ENCODE data around the gene AHSP.
A peak's percentile ranks its signal among the peaks of the same experiment; 100 is the strongest.
"Not testable (repeated sequence)": the region's sequence is repeated elsewhere in the genome, so short reads cannot be mapped to it uniquely, and the experiment has no call there.

AHSP gene

DNA sequence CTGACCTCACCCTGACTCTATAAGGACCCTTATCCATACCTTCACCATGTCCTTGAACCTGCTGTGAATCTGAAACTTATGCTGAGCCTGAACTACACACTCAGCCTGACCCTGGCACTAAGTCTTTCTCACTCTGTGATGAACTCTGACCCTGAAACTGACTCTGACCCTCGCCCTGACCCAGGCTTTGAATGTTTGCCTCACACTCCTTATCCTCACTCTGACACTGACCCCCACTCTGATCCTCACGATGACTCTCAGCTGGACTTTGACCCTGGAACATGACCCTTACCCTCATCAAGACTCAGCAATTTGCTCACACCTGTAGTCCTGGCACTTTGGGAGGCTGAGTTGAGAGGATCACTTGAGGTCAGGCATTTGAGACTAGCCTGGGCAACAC is 4.4 kb downstream of the AHSP start:
- DNase-seq = no peak

GRCh38 chr16:31532896-31533295 is 5.2 kb downstream of the AHSP start:
- DNase-seq = no peak

DNA sequence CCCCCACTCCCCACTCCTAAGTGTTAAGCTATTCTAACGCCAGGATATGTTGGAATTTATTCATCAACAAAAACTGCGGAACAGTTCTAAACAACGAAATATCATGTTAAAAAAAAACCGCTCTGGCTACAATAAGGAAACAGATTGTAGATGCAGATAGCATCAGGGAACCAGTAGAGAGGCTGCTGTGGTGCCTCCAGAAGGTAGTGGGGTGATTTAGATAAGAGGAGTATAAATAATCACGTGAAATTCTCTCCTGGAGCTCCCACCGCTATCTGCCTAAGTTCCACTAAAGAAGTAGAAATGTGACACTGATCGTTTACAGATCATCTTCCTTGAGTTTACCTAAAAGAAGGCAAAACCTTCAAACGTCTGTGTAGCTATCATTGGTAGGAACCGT is 8.0 kb downstream of the AHSP start:
- no peak for DNase-seq

- DNase-seq = no peak
These were observed 9.2 kb downstream of the AHSP start for GRCh38 chr16:31536804-31537361.

DNA sequence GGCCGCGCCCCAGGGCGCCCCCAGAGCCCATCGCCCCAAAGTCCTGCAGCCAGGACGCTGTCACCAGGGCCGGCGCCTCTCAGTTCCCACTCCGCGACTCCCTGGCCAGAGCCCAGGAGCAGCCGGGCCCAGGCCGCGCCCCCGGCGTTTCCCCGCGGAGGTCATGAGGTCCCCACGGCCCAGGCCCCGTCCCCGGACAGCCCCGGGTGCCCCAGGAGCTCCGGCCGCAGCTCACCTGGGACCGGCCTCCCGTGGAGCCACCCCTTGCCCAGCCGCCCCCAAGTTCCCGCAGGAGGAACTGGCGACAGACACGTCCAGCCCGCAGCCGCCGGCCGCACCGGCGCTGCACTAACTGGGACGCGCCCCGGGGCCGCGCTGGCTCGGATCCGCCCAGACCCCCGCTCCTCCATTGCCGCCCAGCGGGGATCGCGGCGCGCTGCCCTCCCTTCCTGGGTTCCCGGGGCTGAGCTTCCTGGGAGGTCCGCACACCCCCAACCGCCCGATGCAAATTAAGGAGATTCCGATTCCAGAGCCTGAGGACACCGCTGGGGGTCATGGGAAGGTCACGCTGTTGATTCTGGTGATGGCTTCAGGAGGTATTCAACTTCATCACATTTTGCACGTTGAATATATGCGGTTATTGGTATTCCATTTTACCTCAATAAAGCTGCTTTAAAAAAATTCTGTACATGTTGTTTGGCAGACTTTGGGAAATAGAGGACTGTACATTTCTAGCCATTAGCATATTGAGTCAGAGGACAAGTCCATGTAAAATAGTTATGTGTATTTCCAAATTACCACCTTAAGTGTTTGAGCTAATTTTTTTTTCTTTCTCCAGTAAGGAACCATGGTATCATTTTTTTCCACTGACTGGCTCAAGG is 9.9 kb downstream of the AHSP start:
- DNase-seq = no peak

GRCh38 chr16:31538243-31538598 is 10.5 kb downstream of the AHSP start:
- not testable (repeated sequence) for DNase-seq

DNA sequence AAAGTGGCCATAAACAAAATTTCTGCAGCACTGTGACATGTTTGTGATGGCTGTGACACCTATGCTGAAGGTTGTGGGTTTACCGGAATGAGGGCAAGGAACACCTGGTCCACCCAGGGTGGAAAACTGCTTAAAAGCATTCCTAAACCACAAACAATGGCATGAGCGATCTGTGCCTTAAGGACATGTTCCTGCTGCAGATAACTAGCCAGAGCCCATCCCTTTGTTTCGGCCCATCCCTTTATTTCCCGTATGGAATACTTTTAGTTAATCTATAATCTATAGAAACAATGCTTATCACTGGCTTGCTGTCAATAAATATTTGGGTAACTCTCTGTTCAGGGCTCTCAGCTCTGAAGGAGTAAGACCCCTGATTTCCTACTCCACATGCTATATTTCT is 12.1 kb downstream of the AHSP start:
- not testable (repeated sequence) for DNase-seq

GRCh38 chr16:31542763-31543162 is 15.1 kb downstream of the AHSP start:
- no peak for DNase-seq

- DNase-seq = no peak
These were observed 33.9 kb downstream of the AHSP start for GRCh38 chr16:31561426-31562233.

- DNase-seq = peak; percentile 3
These were observed 41.1 kb downstream of the AHSP start for GRCh38 chr16:31568577-31569359.

DNA sequence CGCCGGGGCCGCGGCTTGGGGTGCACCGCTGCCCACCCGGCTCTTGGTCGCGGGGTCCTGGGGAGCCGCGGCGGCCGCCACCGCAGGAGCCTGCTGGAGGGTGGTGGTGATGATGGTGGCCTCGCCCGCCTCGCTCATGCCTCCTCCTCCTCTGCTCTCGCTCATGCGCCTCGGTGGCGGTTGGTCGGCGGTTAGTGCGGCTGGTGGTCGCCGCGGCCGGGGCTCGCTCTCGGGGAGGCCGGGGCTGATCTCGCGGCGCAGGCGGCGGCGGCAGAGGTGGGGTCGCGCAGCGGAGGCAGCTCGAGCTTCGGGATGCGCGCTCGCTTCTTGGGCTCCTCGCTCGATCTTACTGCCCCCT is 41.6 kb downstream of the AHSP start:
- DNase-seq = no peak

- no peak for DNase-seq
These were observed 45.1 kb downstream of the AHSP start for GRCh38 chr16:31572821-31573220.

DNA sequence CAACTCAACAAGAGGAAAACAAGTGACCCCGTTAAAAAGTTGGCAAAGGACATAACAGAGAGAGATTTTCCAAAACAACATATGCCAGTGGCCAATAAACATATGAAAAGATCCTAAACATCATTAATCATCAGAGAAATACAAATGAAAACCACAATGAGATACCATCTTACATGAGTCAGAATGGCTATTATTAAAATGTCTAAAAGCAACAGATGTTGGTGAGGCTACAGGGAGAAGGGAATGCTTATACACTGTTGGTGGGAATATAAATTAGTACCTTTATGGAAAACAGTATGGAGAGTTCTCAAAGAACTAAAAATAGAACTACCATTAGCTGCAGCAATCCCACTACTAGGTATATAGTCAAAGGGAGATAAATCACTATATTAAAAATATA is 46.5 kb downstream of the AHSP start:
- DNase-seq = not testable (repeated sequence)

GRCh38 chr16:31577411-31577810 is 49.7 kb downstream of the AHSP start:
- no peak for DNase-seq
